Measurements from ENCODE around the gene FABP2. TPM values are rescaled to one million over a fixed set of nuclear protein-coding genes. Genes with fewer than 3 reads are reported as not detected.

FABP2 gene
- total RNA-seq, 1 experiment from 2014 or later: not detected

DNA sequence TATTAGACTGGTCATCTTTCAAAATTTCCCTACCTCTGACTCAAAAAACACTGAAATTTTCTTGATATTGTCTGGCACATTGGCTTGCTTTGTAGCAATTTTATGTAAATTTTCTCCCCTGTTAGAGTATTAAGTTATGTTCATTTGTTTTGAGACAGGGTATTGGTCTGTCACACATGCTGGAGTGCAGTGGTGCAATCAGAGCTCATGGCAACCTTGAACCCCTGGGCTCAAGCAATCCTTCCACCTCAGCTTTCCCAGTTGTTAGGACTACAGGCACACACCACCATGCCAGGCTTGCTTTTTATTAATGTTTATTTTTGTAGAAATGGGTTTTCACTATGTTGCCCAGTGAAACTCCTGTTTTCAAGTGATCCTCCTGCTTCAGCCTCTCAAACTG, 17.5 kb downstream of the FABP2 start:
- Histone ChIP-seq H3K27me3 (ENCODE audit: low read length) (no peaks in the 10 kb centered on the region), H3K9me3 (ENCODE audit: low read length) (no peaks in the 10 kb centered on the region), H3K9me2 (replicated peaks; ENCODE audit: insufficient read depth, low read length) (no peaks in the 10 kb centered on the region), H3K79me2 (ENCODE audit: low read length) (peaks cover 7% of the 10 kb centered on the region), H4K20me1 (ENCODE audit: insufficient read depth, low read depth, low read length) (no peaks in the 10 kb centered on the region; the same call in 1 of the 2 replicates), H3K36me3 (ENCODE audit: insufficient read depth, low read length) (no peaks in the 10 kb centered on the region), H3K4me2 (ENCODE audit: low read depth, low read length, poor library complexity, severe bottlenecking) (no peak overlapping the region), H3K4me1 (ENCODE audit: low read length) (peaks cover 12% of the 10 kb centered on the region), H3K4me3 (ENCODE audit: low read length) (no peak overlapping the region), H3K27ac (ENCODE audit: low read length) (no peak overlapping the region), H2AFZ (ENCODE audit: low read length) (no peak overlapping the region), H3K9ac (ENCODE audit: low read length) (no peak overlapping the region)
- DNase-seq: no peak

DNA sequence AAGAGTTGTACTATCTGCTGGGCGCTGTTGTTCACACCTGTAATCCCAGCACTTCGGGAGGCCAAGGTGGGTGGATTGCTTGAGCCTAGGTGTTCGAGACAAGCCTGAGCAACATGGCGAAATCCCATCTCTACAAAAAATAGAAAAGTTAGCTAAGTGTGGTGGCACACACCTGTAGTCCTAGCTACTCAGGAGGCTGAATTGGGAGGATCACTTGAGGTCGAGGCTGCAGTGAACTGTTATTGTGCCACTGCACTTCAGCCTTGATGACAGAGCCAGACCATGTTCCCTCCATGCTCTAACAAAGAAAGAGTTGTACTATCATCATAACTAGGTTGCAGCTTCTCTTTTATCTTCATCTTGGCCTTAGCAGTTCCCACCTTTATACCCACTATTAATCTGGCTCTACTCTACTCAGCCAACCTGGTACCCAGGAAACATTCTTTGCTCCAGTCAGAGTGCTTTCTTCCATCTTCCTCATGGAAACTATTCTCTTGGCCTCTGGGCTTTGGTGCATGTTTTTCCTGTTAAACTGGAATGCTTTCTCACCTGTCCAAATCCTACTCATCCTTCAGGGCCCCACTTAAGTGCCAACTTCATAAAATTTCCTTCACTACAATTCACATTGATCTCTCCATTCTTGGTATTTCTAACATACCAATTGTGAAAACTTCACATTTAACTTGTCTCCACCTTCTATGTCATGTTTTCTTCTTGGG, 18.2 kb downstream of the FABP2 start:
- Histone ChIP-seq H3K4me2 (ENCODE audit: low read depth, low read length, poor library complexity, severe bottlenecking) (no peak overlapping the region), H3K4me3 (ENCODE audit: low read length) (no peak overlapping the region), H4K20me1 (ENCODE audit: insufficient read depth, low read depth, low read length) (no peaks in the 10 kb centered on the region; the same call in 1 of the 2 replicates), H3K27me3 (ENCODE audit: low read length) (no peaks in the 10 kb centered on the region), H3K9ac (ENCODE audit: low read length) (no peak overlapping the region), H2AFZ (ENCODE audit: low read length) (no peak overlapping the region), H3K79me2 (ENCODE audit: low read length) (peaks cover 14% of the 10 kb centered on the region), H3K4me1 (ENCODE audit: low read length) (peaks cover 19% of the 10 kb centered on the region), H3K27ac (ENCODE audit: low read length) (no peak overlapping the region), H3K9me3 (ENCODE audit: low read length) (no peaks in the 10 kb centered on the region), H3K9me2 (replicated peaks; ENCODE audit: insufficient read depth, low read length) (no peaks in the 10 kb centered on the region), H3K36me3 (ENCODE audit: insufficient read depth, low read length) (no peaks in the 10 kb centered on the region; the same call in 1 of the 2 replicates)
- no peak for DNase-seq

DNA sequence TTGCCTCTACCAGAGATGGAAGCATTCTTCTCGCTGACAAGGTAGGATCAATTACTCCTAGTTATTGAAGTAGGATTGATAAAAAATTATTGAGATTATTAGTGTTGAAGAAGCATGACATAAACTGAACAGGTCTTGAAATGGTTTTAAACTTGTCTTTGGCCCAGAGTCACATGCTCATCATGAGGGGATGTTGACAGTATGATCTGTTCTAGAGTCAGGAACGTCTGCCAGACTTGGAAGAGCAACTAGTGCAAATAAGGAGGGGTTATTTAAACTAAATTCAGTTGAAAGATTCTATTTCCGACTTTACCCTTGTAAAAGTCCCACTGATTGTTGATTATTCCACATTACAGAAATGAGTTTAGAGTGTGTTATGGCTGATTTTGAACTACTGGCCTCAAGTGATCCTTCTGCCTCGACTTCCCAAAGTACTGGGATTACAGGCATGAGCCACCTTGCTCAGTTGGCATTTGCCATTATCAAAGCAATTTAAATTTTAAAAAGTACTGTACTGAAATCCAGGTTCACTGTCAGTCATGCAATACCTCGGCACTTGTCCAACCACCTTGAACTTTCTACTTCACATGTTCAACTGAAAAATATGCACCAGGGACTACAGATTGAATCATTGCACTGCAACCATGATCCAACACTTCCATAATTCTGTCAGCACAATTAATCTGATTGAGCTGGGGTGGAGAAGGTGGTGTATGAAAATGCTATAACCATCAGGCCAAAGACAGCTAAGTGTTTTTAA, 19.7 kb downstream of the FABP2 start:
- H4K20me1 ChIP-seq (ENCODE audit: insufficient read depth, low read depth, low read length): no peaks in the 10 kb centered on the region; the same call in 1 of the 2 replicates
- H3K27me3 ChIP-seq (ENCODE audit: low read length): no peaks in the 10 kb centered on the region
- no peaks in the 10 kb centered on the region for H3K9me2 ChIP-seq (replicated peaks; ENCODE audit: insufficient read depth, low read length)
- no peak overlapping the region for H3K9ac ChIP-seq (ENCODE audit: low read length)
- H3K4me2 ChIP-seq (ENCODE audit: low read depth, low read length, poor library complexity, severe bottlenecking): no peak overlapping the region
- peaks cover 11% of the 10 kb centered on the region for H3K36me3 ChIP-seq (ENCODE audit: insufficient read depth, low read length)
- H3K79me2 ChIP-seq (ENCODE audit: low read length): peaks cover 17% of the 10 kb centered on the region
- peaks cover 24% of the 10 kb centered on the region for H3K4me1 ChIP-seq (ENCODE audit: low read length)
- H3K27ac ChIP-seq (ENCODE audit: low read length): no peak overlapping the region
- DNase-seq: no peak
- no peak overlapping the region for H3K4me3 ChIP-seq (ENCODE audit: low read length)
- H3K9me3 ChIP-seq (ENCODE audit: low read length): no peaks in the 10 kb centered on the region
- no peak overlapping the region for H2AFZ ChIP-seq (ENCODE audit: low read length)

DNA sequence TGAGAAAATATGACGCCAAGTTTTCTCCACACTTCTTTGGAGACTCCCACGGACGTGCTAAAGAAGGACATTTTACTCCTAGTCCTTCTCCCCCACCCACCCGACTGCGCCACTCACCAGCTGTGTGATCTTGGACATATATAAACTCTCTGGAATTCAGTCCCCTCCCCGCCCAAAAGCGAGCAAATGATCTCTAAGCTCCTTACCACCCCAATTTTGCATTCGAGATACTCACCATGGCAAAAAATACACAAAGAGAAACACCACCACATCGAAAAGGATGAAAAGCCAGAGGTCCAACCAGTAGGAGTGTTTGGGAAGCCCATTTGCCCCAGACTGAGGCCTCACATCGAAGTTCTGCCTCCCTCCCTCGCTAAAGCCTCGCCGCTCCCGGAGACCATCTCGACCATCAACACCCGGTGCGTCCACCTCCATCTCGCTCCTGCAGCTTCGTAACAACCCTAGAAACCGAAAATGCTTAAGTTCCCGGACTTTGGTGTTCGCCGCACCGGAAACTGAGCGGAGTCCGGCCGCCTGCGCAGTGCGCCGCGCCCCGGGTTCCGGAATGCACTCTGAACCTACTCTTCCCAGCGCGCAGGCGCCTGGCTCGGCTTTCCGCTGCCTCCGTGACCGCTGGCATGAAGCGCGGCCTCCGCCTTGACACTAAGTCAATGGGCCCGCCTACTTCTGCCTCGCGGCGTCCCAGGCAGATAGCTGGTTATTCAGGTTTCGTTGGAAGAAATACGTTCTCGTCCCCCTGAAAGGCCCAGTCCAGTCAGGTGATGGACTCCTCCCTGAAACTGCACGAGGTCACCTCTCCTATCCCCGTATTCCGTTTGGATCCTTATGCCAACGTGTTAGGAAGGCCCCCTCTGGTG, 21.6 kb downstream of the FABP2 start:
- Histone ChIP-seq H3K79me2 (ENCODE audit: low read length) (peaks cover 17% of the 10 kb centered on the region), H3K27me3 (ENCODE audit: low read length) (no peaks in the 10 kb centered on the region), H4K20me1 (ENCODE audit: insufficient read depth, low read depth, low read length) (no peaks in the 10 kb centered on the region; the same call in 1 of the 2 replicates), H3K27ac (ENCODE audit: low read length) (peak overlapping the region; percentile 87), H2AFZ (ENCODE audit: low read length) (peak overlapping the region; percentile 92), H3K9ac (ENCODE audit: low read length) (peak overlapping the region; percentile 80), H3K36me3 (ENCODE audit: insufficient read depth, low read length) (peaks cover 11% of the 10 kb centered on the region), H3K4me3 (ENCODE audit: low read length) (peak overlapping the region; percentile 82), H3K4me1 (ENCODE audit: low read length) (peaks cover 24% of the 10 kb centered on the region), H3K9me2 (replicated peaks; ENCODE audit: insufficient read depth, low read length) (no peaks in the 10 kb centered on the region), H3K4me2 (ENCODE audit: low read depth, low read length, poor library complexity, severe bottlenecking) (peak overlapping the region; percentile 82), H3K9me3 (ENCODE audit: low read length) (no peaks in the 10 kb centered on the region)
- DNase-seq: peak; percentile 96

DNA sequence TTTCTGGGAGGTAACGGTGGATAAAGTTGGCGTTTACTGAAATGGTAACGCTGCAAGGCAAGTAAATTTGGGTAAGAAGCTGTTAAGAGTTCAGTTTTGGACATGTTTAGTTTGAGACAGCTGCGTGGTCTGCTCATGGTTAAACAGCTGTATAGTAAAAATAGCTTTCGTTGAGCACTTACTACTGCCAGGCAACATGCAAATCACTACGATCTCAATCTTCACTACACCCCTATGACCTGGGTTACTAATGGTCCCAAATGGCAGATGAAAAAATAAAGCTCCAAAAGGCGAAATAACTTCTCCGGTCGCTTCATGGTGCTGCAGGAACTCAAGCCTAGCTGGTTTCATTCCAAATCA, 22.2 kb downstream of the FABP2 start:
- H3K9me2 ChIP-seq (replicated peaks; ENCODE audit: insufficient read depth, low read length): no peaks in the 10 kb centered on the region
- H3K79me2 ChIP-seq (ENCODE audit: low read length): peaks cover 17% of the 10 kb centered on the region
- H3K9ac ChIP-seq (ENCODE audit: low read length): peak overlapping the region; percentile 80
- no peaks in the 10 kb centered on the region for H3K9me3 ChIP-seq (ENCODE audit: low read length)
- peak overlapping the region; percentile 73 for H2AFZ ChIP-seq (ENCODE audit: low read length)
- no peaks in the 10 kb centered on the region; the same call in 1 of the 2 replicates for H4K20me1 ChIP-seq (ENCODE audit: insufficient read depth, low read depth, low read length)
- peak; percentile 79 for DNase-seq
- peaks cover 24% of the 10 kb centered on the region for H3K4me1 ChIP-seq (ENCODE audit: low read length)
- peaks cover 11% of the 10 kb centered on the region for H3K36me3 ChIP-seq (ENCODE audit: insufficient read depth, low read length)
- H3K27me3 ChIP-seq (ENCODE audit: low read length): no peaks in the 10 kb centered on the region
- peak overlapping the region; percentile 82 for H3K4me3 ChIP-seq (ENCODE audit: low read length)
- peak overlapping the region; percentile 87 for H3K27ac ChIP-seq (ENCODE audit: low read length)
- H3K4me2 ChIP-seq (ENCODE audit: low read depth, low read length, poor library complexity, severe bottlenecking): peak overlapping the region; percentile 82

DNA sequence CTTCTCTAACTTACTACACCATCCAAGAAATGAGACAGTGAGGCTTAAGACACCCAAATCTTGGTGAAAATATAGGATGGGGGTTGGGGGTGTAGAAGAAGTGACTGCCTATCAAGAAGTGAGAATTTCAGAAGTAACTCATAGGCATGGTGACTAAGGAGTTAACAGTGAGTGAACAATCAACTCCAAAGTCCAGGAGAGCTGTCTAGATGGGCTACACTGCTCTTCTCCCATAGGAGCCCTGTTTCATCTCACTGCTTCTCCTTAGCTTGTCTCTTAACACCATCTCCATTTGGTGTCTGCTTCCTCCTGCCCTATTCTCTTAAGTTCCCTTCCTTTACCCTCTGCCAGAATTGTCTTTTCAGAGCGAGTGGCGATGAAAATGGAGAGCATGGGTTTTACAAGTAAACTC, 22.7 kb downstream of the FABP2 start:
- Histone ChIP-seq H2AFZ (ENCODE audit: low read length) (no peak overlapping the region), H4K20me1 (ENCODE audit: insufficient read depth, low read depth, low read length) (no peaks in the 10 kb centered on the region; the same call in 1 of the 2 replicates)
- DNase-seq: no peak

DNA sequence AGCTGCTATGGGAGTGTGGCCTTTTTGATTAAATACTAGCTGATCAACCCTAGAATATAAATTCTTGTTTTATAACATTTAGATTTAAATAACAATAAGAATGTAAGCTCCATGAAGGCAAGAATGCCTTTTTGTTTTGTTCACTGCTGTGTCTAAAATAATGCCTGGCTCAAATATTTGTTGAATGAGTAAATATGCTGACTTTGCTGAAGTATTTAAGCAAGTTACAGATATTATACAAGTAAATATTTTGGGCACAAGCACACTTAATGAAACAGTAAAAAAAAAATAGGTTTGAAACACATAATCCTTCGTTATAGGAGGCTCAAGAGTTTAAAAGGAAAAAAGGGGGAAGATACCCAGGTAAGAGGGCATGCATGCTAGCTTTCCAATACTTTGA, 24.1 kb downstream of the FABP2 start:
- no peak overlapping the region for H3K4me3 ChIP-seq (ENCODE audit: low read length)
- peaks cover 24% of the 10 kb centered on the region for H3K4me1 ChIP-seq (ENCODE audit: low read length)
- no peak overlapping the region for H3K9ac ChIP-seq (ENCODE audit: low read length)
- peaks cover 17% of the 10 kb centered on the region for H3K79me2 ChIP-seq (ENCODE audit: low read length)
- H3K9me3 ChIP-seq (ENCODE audit: low read length): no peaks in the 10 kb centered on the region
- H3K27ac ChIP-seq (ENCODE audit: low read length): no peak overlapping the region
- H3K9me2 ChIP-seq (replicated peaks; ENCODE audit: insufficient read depth, low read length): no peaks in the 10 kb centered on the region
- no peak for DNase-seq
- no peaks in the 10 kb centered on the region; the same call in 1 of the 2 replicates for H4K20me1 ChIP-seq (ENCODE audit: insufficient read depth, low read depth, low read length)
- H3K4me2 ChIP-seq (ENCODE audit: low read depth, low read length, poor library complexity, severe bottlenecking): no peak overlapping the region
- H3K36me3 ChIP-seq (ENCODE audit: insufficient read depth, low read length): peaks cover 11% of the 10 kb centered on the region
- H3K27me3 ChIP-seq (ENCODE audit: low read length): no peaks in the 10 kb centered on the region
- no peak overlapping the region for H2AFZ ChIP-seq (ENCODE audit: low read length)

More for the DNA sequence above, 22.7 kb downstream of the FABP2 start:
- Histone ChIP-seq H3K9ac (ENCODE audit: low read length) (peak overlapping the region; percentile 80), H3K79me2 (ENCODE audit: low read length) (peaks cover 17% of the 10 kb centered on the region), H3K9me2 (replicated peaks; ENCODE audit: insufficient read depth, low read length) (no peaks in the 10 kb centered on the region), H3K36me3 (ENCODE audit: insufficient read depth, low read length) (peaks cover 11% of the 10 kb centered on the region), H3K4me1 (ENCODE audit: low read length) (peaks cover 24% of the 10 kb centered on the region), H3K27ac (ENCODE audit: low read length) (peak overlapping the region; percentile 87), H3K4me2 (ENCODE audit: low read depth, low read length, poor library complexity, severe bottlenecking) (peak overlapping the region; percentile 82), H3K4me3 (ENCODE audit: low read length) (peak overlapping the region; percentile 82), H3K9me3 (ENCODE audit: low read length) (no peaks in the 10 kb centered on the region), H3K27me3 (ENCODE audit: low read length) (no peaks in the 10 kb centered on the region)

All from Karpas-422 (cell line).